CMK (cell line): Measurements from ENCODE around the gene ZNF189.

Experiments
- DNase-seq: peaks from one replicate; pipeline ENCODE4 v3.0.0-alpha.2; 2010; ENCODE audit warnings: low read depth

ZNF189 gene

GRCh38 chr9:101419863-101420262 is 21.2 kb downstream of the ZNF189 start:
- DNase-seq = no peak

- no peak for DNase-seq
Measured at GRCh38 chr9:101421653-101422065, 23.0 kb downstream of the ZNF189 start.

- no peak for DNase-seq
Measured at GRCh38 chr9:101427358-101427757, 28.7 kb downstream of the ZNF189 start.

GRCh38 chr9:101427957-101428655 is 29.5 kb downstream of the ZNF189 start:
- DNase-seq = no peak

GRCh38 chr9:101428909-101429308 is 30.3 kb downstream of the ZNF189 start:
- no peak for DNase-seq

GRCh38 chr9:101429736-101430135 is 31.1 kb downstream of the ZNF189 start:
- no peak for DNase-seq

GRCh38 chr9:101432171-101432570 is 33.5 kb downstream of the ZNF189 start:
- no peak for DNase-seq

- no peak for DNase-seq
Measured at GRCh38 chr9:101432740-101433139, 34.1 kb downstream of the ZNF189 start.

- DNase-seq = no peak
Measured at GRCh38 chr9:101433229-101433628, 34.6 kb downstream of the ZNF189 start.

- no peak for DNase-seq
Measured at GRCh38 chr9:101434998-101435397, 36.3 kb downstream of the ZNF189 start.

GRCh38 chr9:101435601-101436079 is 37.0 kb downstream of the ZNF189 start, which contains the start of gene ALDOB:
Gene ALDOB, minus strand, starts transcription at chr9:101435774. Its CDS starts 4,887 bp downstream, at chr9:101430887.
- no peak for DNase-seq

- no peak for DNase-seq
Measured at GRCh38 chr9:101437806-101438232, 39.2 kb downstream of the ZNF189 start.

- no peak for DNase-seq
Measured at GRCh38 chr9:101438523-101438922, 39.9 kb downstream of the ZNF189 start.

GRCh38 chr9:101440714-101441230 is 42.1 kb downstream of the ZNF189 start:
- DNase-seq = no peak

GRCh38 chr9:101442318-101442717 is 43.7 kb downstream of the ZNF189 start:
- DNase-seq = no peak

GRCh38 chr9:101442736-101443135 is 44.1 kb downstream of the ZNF189 start:
- no peak for DNase-seq

GRCh38 chr9:101443364-101443771 is 44.7 kb downstream of the ZNF189 start:
- no peak for DNase-seq

- DNase-seq = no peak
Measured at GRCh38 chr9:101445353-101446029, 46.8 kb downstream of the ZNF189 start.

- DNase-seq = no peak
Measured at GRCh38 chr9:101446732-101447131, 48.1 kb downstream of the ZNF189 start.

- no peak for DNase-seq
Measured at GRCh38 chr9:101448680-101449070, 50.0 kb downstream of the ZNF189 start.

- peak; percentile 22 for DNase-seq
Measured at GRCh38 chr9:101449071-101449721, 50.5 kb downstream of the ZNF189 start.

GRCh38 chr9:101450931-101451330 is 52.3 kb downstream of the ZNF189 start:
- DNase-seq = no peak

- DNase-seq = no peak
Measured at GRCh38 chr9:101451498-101451897, 52.8 kb downstream of the ZNF189 start.
